Measurements from ENCODE around the gene C14orf119.

C14orf119 gene

GRCh38 chr14:23062002-23062401, 33.3 kb upstream of the C14orf119 start:
- DNase-seq: no peak

GRCh38 chr14:23063601-23064000, 31.7 kb upstream of the C14orf119 start:
- DNase-seq: no peak

GRCh38 chr14:23066368-23066767, 28.9 kb upstream of the C14orf119 start:
- DNase-seq: no peak

- no peak for DNase-seq
Measured at GRCh38 chr14:23066855-23067744, 28.2 kb upstream of the C14orf119 start.

GRCh38 chr14:23067847-23068788, 27.2 kb upstream of the C14orf119 start:
- DNase-seq: no peak

- peak; percentile 86 for DNase-seq
Measured at GRCh38 chr14:23068789-23069412, 26.4 kb upstream of the C14orf119 start.

- no peak for DNase-seq
Measured at GRCh38 chr14:23069413-23069806, 25.9 kb upstream of the C14orf119 start.

GRCh38 chr14:23070262-23071129, 24.8 kb upstream of the C14orf119 start:
- no peak for DNase-seq

GRCh38 chr14:23071244-23071920, 23.9 kb upstream of the C14orf119 start:
- DNase-seq: peak; percentile 91

- no peak for DNase-seq
Measured at GRCh38 chr14:23071921-23072539, 23.3 kb upstream of the C14orf119 start.

GRCh38 chr14:23074906-23075305, 20.4 kb upstream of the C14orf119 start:
- DNase-seq: no peak

GRCh38 chr14:23076785-23077408, 18.4 kb upstream of the C14orf119 start:
- DNase-seq: peak; percentile 44

- DNase-seq: no peak
Measured at GRCh38 chr14:23077962-23078361, 17.3 kb upstream of the C14orf119 start.

GRCh38 chr14:23078692-23079116, 16.6 kb upstream of the C14orf119 start:
- DNase-seq: no peak

GRCh38 chr14:23079716-23080115, 15.6 kb upstream of the C14orf119 start:
- no peak for DNase-seq

- DNase-seq: no peak
Measured at GRCh38 chr14:23080474-23080873, 14.8 kb upstream of the C14orf119 start.

GRCh38 chr14:23085458-23085857, 9.8 kb upstream of the C14orf119 start:
- DNase-seq: no peak

GRCh38 chr14:23086565-23086964, 8.7 kb upstream of the C14orf119 start:
- no peak for DNase-seq

- no peak for DNase-seq
Measured at GRCh38 chr14:23089498-23090253, 5.6 kb upstream of the C14orf119 start.

GRCh38 chr14:23090254-23090636, 5.1 kb upstream of the C14orf119 start:
- no peak for DNase-seq
